C1 segment of cervical spinal cord (tissue), 14 donors: ENCODE data around the gene FAM234B.

Experiments used
- DNase-seq, 14 donors: peaks; one replicate each; lab custom pipeline; 2025; lab: John Stamatoyannopoulos, UW

Gene FAM234B

GRCh38 chr12:13044002-13044905 is at the start of gene FAM234B:
FAM234B (plus strand) TSS chr12:13044381; CDS start chr12:13044404, 23 bp downstream.
- peak in 13 of 14 donors; percentile 14 to 83 (median 63) for DNase-seq

GRCh38 chr12:12995088-12995487 is 49.1 kb upstream of the FAM234B start:
- DNase-seq, result no peak

- no peak for DNase-seq
Observed at GRCh38 chr12:12996209-12996608, 48.0 kb upstream of the FAM234B start.

GRCh38 chr12:12997156-12997555 is 47.0 kb upstream of the FAM234B start:
- DNase-seq, result no peak

GRCh38 chr12:12997734-12998133 is 46.4 kb upstream of the FAM234B start:
- DNase-seq, result no peak

GRCh38 chr12:12998248-12998647 is 45.9 kb upstream of the FAM234B start:
- no peak for DNase-seq

- no peak for DNase-seq
Observed at GRCh38 chr12:12999271-12999958, 44.8 kb upstream of the FAM234B start.

- DNase-seq, result peak; percentile 61 to 97 (median 95)
Observed at GRCh38 chr12:12999959-13000615, 44.1 kb upstream of the FAM234B start, which contains the start of gene HEBP1. HEBP1 (minus strand) TSS chr12:13000265; CDS start chr12:13000114, 151 bp downstream.

- DNase-seq, result peak in 2 of 14 donors; percentile 66 to 69
Observed at GRCh38 chr12:13000616-13000924, 43.6 kb upstream of the FAM234B start.

GRCh38 chr12:13000925-13001774 is 43.0 kb upstream of the FAM234B start:
- peak in 12 of 14 donors; percentile 30 to 87 (median 58) for DNase-seq

- DNase-seq, result no peak
Observed at GRCh38 chr12:13001775-13002040, 42.5 kb upstream of the FAM234B start.

GRCh38 chr12:13002301-13003097 is 41.7 kb upstream of the FAM234B start:
- DNase-seq, result no peak

GRCh38 chr12:13004361-13004760 is 39.8 kb upstream of the FAM234B start:
- DNase-seq, result no peak

- no peak for DNase-seq
Observed at GRCh38 chr12:13004986-13005385, 39.2 kb upstream of the FAM234B start.

GRCh38 chr12:13005649-13006048 is 38.5 kb upstream of the FAM234B start:
- no peak for DNase-seq

GRCh38 chr12:13007496-13008233 is 36.5 kb upstream of the FAM234B start:
- DNase-seq, result no peak

GRCh38 chr12:13008741-13009380 is 35.3 kb upstream of the FAM234B start:
- DNase-seq, result no peak

- no peak for DNase-seq
Observed at GRCh38 chr12:13011098-13011497, 33.1 kb upstream of the FAM234B start.

GRCh38 chr12:13022851-13023271 is 21.3 kb upstream of the FAM234B start:
- DNase-seq, result no peak
